ENCODE data around the gene FERMT3.
"Not testable (repeated sequence)": the region's sequence is repeated elsewhere in the genome, so short reads cannot be mapped to it uniquely, and the experiment has no call there.

FERMT3 gene

DNA sequence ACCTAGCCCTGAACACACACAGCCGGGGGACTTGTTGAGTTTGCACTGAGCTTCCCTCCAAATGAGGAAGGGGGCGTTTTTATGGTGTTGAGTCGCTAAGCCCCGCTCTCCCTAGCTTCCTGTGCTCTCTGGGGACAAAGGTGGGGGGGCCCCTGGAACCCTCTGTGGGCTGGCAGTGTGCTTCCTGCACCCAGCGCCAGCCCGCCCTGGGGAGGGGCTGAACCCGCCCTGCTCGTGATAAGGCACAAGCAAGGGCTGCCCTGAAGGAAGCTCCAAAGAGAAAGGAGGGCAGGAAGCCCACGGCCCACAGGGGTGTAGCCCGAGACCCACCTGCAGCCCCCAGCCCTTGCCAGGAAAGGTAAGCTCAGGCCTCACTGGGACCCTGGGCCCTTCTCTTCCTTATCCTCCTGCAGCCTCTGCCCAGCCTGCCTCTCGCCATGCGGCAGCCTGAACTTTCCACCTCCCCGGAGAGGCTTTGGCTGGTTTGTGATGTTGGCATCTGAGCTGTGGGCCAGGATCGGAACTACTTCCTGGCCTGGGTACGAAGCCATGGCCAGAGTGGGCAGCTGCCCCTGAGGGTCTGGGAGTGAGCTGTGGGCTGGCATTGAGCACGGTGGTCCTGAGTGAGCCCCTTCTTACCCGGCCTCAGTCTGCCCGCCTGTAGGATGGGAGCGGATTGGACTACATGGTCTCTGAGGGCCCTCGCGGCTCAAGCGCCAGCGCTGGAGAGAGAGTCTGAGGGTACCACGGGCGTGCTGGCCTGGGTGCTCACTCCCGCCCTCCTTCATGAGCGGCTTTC is at the start of gene FERMT3:
Gene FERMT3 (plus strand): TSS at position 265 of the 799 bp plus-strand sequence. CDS start 644 bp downstream, outside the sequence.
- DNase-seq (ENCODE audit: low spot score): no peak

- DNase-seq (ENCODE audit: low spot score): no peak
Observed at GRCh38 chr11:64157631-64158394, 48.7 kb upstream of the FERMT3 start.

- DNase-seq (ENCODE audit: low spot score): no peak
Observed at GRCh38 chr11:64161037-64161436, 45.5 kb upstream of the FERMT3 start.

DNA sequence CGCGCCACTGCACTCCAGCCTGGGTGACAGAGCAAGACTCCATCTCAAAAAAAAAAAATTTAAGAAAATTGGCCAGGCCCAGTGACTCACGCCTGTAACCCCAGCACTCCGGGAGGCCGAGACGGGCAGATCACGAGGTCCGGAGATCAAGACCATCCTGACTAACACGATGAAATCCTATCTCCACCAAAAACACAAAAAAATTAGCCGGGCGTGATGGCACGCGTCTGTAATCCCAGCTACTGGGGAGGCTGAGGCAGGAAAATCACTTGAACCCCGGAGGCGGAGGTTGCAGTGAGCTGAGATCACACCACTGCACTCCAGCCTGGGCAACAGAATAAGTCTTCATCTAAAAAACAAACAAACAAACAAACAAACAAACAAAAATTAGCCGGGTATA is 43.8 kb upstream of the FERMT3 start:
- not testable (repeated sequence) for DNase-seq (ENCODE audit: low spot score)

DNA sequence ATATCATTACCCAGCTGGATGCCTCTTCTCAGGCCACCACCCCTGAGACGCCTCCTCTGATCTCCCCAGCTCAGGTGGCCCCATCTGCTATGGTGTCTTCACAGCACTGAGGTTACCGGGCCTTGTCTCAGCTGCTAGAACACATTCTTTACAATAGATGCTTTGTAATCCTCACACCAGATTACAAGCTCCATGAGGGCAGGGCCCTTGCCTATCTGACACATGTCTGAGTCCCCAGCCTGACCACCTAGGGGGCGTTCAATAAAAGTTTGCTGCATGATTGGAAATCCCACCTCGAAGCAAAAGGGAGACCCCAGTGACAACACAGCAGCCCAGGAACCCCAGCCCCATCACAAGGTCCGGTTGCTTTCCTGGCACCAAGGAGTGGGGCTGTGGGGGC is 42.6 kb upstream of the FERMT3 start:
- DNase-seq (ENCODE audit: low spot score): no peak

DNA sequence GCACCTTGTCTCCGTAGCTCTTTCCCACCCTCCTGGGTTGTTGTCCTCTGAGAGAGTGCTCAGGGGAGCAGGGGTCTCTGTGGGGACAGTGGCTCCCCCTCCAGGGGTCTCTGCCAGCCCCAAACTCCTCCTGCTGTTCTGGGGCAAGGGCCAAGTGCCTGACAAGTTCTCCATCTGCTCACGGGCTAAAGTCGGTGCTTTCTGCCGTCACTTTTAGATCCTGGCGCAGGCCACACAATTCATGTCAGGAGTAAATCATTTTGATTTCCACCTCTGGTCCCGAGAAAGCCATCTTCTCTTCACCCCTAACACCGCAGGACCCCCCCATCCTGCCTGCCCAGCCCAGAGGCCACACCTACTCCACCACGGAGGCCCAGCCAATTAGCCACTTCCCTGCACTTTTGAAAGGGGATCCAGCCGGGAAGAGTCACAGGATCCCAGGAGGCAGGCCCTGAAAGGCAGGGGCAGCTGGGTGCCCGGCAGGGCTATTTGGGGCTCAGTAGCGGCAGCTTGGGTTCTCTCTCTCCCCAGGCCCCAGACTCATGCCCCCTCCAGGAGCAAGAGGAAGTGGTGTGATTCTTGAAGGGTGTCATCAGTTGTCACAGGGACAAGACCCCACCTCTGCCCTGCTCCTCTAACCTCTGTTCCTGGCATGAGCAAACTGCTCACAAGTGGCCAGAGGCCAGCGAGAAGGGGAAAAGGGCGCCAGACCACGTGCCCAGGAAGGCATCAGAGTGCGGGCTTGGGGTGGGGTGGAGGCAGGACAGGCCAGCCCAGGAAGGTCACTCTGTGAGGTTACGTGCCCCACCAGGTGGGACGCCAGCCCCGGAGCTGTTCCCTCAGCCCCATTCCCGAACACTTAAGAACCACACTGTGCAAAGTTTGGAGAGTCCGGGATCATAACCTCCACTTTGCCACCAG is 41.9 kb upstream of the FERMT3 start:
- DNase-seq (ENCODE audit: low spot score): peak; percentile 49

- peak; percentile 33 for DNase-seq (ENCODE audit: low spot score)
Observed at GRCh38 chr11:64165481-64165841, 41.1 kb upstream of the FERMT3 start.

DNA sequence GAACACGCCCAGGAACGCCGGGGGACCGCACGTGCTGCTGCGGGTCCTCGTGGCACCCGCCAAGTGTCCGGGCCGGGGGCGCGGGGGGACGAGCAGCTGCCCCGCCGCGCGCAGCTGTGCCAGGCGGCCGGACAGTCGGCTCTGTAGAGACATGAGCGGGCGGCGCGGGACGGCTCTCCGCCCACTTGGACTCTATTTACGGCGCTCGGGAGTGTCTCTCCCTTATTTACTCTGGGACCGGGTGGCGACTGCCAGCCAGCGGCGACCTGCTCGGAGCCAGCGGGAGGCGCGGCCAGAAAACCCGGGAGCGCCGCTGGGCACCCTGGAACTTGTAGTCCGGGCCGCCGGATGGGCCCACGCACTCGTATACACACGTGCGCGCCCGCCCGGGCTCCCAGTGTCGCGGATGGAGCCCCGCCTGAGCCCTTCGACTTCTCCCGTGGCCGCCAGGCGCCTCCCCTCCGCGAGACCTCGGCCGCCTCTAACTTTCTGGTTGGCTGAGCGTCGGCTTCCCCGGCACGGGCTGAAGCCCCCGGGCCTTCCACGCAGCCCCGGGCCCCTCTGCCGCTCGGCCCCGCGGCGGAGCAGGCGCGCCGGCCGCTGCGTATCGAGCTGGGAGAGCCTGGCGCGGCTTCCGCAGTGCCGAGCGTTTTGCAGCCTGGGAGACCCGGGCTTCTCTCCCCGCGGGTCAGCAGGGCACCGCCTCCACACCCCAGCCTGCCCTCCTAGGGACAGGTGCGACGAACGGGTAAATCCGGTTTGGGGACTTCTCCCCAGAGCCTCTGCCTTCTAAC is 40.5 kb upstream of the FERMT3 start, which contains the start of gene MACROD1:
Gene MACROD1 (minus strand): TSS at position 272 of the 794 bp plus-strand sequence. CDS start 119 bp downstream, at position 153.
- peak; percentile 93 for DNase-seq (ENCODE audit: low spot score)

- DNase-seq (ENCODE audit: low spot score): no peak
Observed at GRCh38 chr11:64170419-64170818, 36.1 kb upstream of the FERMT3 start.

DNA sequence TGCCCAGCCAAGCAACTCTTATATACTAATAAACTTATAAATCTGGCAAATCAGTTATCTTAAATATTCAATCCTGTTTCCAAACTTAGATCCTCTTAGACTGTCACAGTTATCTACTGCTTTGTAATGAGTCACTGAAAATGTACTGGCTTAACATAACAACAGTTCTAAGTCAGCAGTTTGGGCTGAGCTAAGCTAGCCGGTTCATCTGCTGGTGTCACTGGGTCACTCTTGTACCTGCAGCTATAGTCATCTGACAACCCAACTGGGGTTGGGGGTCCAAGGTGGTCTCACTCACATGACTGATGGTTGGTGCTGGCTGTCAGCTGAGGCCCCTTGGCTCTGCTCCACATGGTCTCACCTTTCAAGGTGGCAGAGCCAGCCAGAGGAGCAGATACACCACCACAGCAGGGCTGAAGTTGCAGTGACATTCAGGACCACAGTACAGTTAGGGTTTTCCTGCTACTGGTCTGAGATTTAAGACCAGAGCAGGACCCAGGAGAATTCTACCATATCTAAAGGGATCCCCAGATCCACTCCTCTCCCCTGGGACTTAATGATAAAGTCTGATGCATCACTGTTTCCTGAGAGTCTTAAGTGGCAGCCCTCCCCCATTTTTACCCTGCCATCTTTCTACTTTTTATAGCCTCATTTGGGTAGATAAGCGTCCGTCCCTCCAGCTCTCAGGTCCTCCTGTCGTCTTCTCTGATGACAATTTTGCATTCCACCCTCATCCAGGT is 32.7 kb upstream of the FERMT3 start:
- DNase-seq (ENCODE audit: low spot score): no peak

DNA sequence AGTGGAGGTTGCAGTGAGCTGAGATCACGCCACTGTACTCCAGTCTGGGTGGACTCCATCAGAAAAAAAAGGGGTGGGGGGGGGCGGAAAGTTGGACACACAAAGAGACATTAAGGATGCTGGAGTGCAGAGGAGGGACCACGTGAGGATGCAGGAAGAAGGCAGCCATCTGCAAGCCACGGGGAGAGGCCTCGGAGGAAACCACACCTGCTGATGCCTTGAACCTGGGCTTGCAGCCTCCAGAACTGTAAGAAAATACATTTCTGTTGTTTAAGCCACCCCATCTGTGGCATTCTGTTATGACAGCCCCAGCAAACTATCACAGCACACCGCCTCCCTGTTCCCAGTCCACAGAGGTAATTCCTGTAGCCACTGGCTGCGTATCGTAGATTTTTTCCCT is 29.8 kb upstream of the FERMT3 start:
- no peak for DNase-seq (ENCODE audit: low spot score)

DNA sequence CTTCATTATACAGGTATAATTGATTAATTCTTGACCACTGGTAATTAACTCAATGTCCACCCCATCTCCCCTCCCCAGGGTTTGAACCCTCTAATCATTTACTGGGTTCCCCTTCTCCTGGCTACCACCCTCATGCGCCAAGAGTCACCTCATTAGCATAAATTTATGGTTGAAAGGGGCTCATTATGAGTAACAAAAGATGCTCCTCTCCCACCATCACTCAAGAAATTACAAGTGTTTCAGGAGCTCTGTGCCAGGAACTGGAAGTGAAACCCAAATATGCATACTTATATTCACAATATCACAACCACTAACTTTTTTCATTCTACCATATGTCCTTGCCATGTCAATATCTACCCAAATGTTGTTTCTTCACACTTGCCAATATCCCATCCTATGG is 28.3 kb upstream of the FERMT3 start:
- DNase-seq (ENCODE audit: low spot score): no peak

- DNase-seq (ENCODE audit: low spot score): no peak
Observed at GRCh38 chr11:64178951-64179639, 27.4 kb upstream of the FERMT3 start.

- no peak for DNase-seq (ENCODE audit: low spot score)
Observed at GRCh38 chr11:64180891-64181290, 25.6 kb upstream of the FERMT3 start.

DNA sequence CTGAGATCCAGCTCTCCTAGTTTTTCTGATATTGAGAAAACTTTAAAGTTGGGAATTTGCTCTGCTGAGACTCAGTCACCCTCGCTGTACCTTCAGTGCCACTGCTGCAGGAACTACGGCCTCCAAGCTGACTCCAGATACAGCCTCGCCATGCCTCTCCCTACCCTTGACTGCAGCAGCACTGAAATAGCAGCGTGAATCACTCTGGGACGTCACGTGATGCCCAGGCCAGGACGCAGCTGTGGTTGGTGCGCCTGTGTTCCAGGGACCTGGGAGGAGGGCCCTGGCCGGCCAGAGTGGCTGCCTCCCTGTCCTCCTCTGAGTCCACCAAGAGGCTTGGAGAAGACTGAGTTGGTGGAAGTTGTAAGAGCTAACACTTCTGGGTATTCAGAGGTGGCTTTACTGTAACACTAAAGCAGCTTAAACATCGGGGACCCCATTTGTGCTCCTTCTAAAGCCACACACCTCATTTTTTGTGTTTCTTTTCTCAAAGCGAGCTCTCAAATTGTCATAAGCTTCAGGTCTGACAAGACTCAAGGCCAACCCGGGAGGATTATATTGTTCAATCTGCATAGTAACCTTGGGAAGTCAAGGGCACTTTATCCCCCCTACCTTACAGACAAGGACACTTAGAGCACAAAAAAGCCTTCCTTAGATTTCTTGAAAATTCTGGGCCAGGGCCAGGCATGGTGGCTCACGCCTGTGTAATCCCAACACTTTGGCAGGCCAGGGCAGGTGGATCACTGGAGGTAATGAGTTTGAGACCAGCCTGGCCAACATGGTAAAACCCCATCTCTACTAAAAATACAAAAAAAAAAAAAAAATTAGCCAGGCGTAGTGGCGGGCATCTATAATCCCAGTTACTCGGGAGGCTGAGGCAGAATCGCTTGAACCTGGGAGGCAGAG is 24.8 kb upstream of the FERMT3 start:
- peak; percentile 91 for DNase-seq (ENCODE audit: low spot score)

DNA sequence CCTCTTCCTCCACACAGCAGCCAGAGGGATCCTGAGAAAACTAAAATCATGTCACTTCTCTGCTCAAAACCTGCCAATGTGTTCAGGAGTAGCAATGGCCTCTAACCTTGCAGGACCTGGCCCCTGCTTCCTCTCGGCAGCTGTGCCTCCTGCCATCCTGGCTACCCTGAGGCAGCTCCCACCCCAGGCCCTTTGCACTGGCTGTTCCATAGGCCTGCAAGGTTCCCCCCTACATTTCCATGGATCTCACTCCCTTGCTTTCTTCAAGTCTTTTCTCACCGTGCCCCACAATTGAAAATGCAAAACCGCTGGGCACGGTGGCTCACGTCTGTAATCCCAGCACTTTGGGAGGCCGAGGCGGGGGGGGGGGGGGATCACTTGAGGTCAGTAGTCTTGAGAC is 22.6 kb upstream of the FERMT3 start:
- no peak for DNase-seq (ENCODE audit: low spot score)

DNA sequence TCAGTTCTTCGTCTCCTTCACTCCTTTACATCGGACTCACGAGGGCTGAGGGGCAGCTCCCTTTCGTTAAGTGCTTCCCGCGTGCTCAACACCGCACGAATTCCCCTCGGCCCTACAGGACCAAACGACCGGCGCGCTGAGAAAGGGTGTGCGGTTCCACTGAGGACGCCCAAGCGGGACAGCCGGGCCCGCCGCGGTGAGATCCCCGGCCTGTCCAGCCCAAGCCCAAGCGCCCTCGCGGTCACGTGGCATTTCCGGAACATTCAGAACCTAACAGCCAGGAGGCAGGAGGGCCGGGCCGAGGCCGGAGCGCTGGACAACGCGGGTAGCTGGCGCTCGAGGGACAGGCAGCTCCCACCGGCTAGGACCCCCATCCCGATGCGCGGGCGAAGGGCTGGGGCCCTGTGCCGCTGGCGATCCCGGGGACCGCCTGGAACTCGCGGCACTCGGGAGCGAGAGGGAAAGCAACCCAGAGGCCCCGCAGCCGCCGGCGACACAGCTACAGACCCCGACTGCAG is 21.3 kb upstream of the FERMT3 start:
- DNase-seq (ENCODE audit: low spot score): peak; percentile 83

DNA sequence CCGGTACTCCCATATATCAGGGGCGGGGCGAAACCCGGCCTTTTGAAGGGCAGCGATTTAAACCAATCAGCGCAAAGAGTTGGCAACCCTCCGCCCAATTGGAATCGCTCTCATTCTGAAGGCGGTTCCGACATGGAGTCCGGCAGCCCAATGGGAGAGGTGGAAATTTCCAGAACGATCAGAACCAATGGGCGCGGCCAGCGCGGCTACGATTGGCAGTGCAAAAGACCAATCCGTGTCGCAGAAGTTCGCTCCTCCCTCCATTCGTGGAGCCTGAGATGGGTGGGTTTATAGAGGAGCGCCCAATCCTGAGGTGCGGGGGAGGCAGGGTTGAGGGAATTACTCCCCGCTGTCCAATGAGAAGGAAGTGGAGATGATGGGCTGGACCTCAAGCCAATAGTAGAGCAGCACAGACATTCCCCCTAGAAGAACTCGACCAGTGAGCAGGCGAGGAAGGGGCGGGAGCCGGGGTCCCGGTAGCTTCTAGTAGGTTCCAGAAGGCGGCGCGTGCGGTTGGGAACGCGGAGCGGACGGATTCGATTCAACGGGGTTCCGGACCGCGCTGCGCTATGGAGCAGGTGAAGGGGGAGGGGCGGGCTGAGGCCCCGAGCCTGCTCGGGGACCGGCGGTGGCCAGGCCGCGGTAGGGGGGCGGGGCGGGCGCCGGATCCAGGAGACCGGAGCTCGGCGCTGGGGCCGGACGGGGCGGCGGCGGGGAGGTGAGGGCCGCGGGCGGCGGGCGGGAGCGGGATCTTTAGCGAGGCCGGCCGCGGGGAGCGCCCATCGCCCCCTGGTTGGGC is 20.6 kb upstream of the FERMT3 start, which contains the start of gene STIP1:
Gene STIP1 (plus strand): TSS at position 479 of the 799 bp plus-strand sequence. CDS start 91 bp downstream, at position 570.
- peak; percentile 100 for DNase-seq (ENCODE audit: low spot score)

Data from SW480 (cell line).